Glutamatergic neuron (in vitro differentiated cells): ENCODE results near the gene MAVS. TPM values are rescaled to one million over a fixed set of nuclear protein-coding genes. Genes with fewer than 3 reads are reported as not detected.

Experiments used
- DNase-seq: peaks from one replicate; pipeline ENCODE4 v3.0.0; 2022
- H3K27ac Mint-ChIP-seq: one replicate; pipeline ENCODE4 v1.8.0; 2020; ENCODE audit warnings: mild to moderate bottlenecking, mixed read lengths, inconsistent platforms; ENCODE audit not compliant: unreplicated experiment
- H3K27me3 Mint-ChIP-seq: one replicate; pipeline ENCODE4 v1.8.0; 2020; ENCODE audit warnings: mild to moderate bottlenecking, moderate library complexity, mixed read lengths, inconsistent platforms; ENCODE audit not compliant: unreplicated experiment
- H3K36me3 Mint-ChIP-seq: one replicate; pipeline ENCODE4 v1.8.0; 2020; ENCODE audit warnings: mild to moderate bottlenecking, mixed read lengths, inconsistent platforms; ENCODE audit not compliant: unreplicated experiment
- H3K4me1 Mint-ChIP-seq: one replicate; pipeline ENCODE4 v1.8.0; 2020; ENCODE audit warnings: mild to moderate bottlenecking, low read depth, mixed read lengths, inconsistent platforms; ENCODE audit not compliant: unreplicated experiment
- H3K4me3 Mint-ChIP-seq: one replicate; pipeline ENCODE4 v1.8.0; 2020; ENCODE audit warnings: mild to moderate bottlenecking, mixed read lengths, inconsistent platforms; ENCODE audit not compliant: unreplicated experiment
- H3K9me3 Mint-ChIP-seq: one replicate; pipeline ENCODE4 v1.8.0; 2020; ENCODE audit warnings: mild to moderate bottlenecking, moderate library complexity, mixed read lengths, inconsistent platforms; ENCODE audit not compliant: unreplicated experiment
- long read RNA-seq: library from polyadenylated mRNA; unstranded; transcript quantifications from one replicate; pipeline ENCODE4 v2.0.0, GENCODE V29; 2020; ENCODE audit not compliant: unreplicated experiment
- total RNA-seq: library from RNA; stranded (reverse); fragmentation: NEBNext Ultra II Directional; extraction: Animal tissue kit (Norgen Biotek cat#: 25700); gene quantifications from one replicate; pipeline ENCODE4 v1.2.1, GENCODE V29; 2021; ENCODE audit not compliant: unreplicated experiment
- TF ChIP-seq, protein P1 (sequence below): fragments of 200-600 bp; sonication (generic); IDR thresholded peaks from one replicate; pipeline ENCODE4 v1.5.0; 2021; ENCODE audit not compliant: partially characterized antibody, unreplicated experiment

Gene MAVS
- total RNA-seq = 25.8 TPM
- long read RNA-seq, full-length matches to known transcripts = 1 of 10 reads
- long read RNA-seq, partial matches to known transcripts = 1 of 10 reads
- long read RNA-seq, other reads (novel, unspliced or antisense) = 8 of 10 reads

DNA sequence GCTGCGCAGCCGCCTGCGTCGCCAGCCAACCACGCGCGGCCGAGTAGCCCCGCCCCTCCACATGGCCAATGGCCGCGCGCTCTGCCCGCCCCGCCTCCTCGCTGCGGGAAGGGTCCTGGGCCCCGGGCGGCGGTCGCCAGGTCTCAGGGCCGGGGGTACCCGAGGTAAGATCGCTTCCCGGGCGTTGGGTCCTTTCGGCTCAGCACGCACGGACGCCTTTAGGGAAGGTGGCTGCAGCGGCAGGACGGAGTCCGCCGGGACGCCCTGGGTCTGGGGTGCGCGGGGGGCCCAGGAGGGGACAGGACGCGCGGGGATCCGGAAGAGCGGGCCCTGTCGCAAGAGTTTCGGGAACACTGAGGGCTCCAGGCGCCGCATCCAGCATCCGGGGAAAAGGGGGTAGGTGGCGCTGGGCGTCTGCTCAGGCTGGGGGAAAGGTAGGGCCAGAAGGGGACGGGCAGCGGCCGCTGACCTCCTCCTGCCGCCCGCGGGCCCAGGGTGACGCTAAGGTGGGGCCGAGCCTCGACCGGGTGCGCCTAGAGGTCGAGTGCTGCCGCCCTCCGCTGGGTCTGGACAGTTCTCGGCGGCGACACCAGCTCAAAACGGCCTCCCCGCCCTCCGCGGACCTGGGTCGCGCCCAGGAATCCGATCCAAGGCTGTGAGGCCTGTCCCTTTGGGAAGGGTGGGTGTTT, at the start of gene MAVS:
MAVS (plus strand) TSS at position 95 of the 689 bp plus-strand sequence. CDS start 7,791 bp downstream, outside the sequence.
- H3K9me3 Mint-ChIP-seq = peaks cover 4% of the 10 kb centered on the region
- peak; percentile 92 for DNase-seq
- no peaks in the 10 kb centered on the region for H3K36me3 Mint-ChIP-seq
- peaks cover 2% of the 10 kb centered on the region for H3K27me3 Mint-ChIP-seq
- TF ChIP-seq, protein P1, sequence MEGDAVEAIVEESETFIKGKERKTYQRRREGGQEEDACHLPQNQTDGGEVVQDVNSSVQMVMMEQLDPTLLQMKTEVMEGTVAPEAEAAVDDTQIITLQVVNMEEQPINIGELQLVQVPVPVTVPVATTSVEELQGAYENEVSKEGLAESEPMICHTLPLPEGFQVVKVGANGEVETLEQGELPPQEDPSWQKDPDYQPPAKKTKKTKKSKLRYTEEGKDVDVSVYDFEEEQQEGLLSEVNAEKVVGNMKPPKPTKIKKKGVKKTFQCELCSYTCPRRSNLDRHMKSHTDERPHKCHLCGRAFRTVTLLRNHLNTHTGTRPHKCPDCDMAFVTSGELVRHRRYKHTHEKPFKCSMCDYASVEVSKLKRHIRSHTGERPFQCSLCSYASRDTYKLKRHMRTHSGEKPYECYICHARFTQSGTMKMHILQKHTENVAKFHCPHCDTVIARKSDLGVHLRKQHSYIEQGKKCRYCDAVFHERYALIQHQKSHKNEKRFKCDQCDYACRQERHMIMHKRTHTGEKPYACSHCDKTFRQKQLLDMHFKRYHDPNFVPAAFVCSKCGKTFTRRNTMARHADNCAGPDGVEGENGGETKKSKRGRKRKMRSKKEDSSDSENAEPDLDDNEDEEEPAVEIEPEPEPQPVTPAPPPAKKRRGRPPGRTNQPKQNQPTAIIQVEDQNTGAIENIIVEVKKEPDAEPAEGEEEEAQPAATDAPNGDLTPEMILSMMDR = no peak
- peaks cover 2% of the 10 kb centered on the region for H3K4me1 Mint-ChIP-seq
- H3K4me3 Mint-ChIP-seq = peak within 1 kb of the TSS; percentile 88
- peak within 1 kb of the TSS; percentile 60 for H3K27ac Mint-ChIP-seq

DNA sequence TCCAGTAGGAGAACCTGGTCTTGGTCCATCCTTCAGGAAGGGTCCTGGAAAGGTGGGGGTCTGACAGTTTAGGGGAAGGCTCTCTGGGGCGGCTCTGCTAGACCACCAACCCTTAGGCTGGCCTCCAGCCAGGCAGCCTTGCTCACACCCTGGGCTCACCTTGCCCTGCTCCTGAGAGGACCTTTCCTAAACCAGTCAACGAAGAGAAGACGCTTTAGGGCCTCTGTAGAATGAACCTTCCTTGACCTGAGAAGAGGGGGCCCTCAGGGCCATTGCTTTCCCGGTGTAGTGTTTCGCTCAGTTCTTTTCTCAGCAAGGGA, 49.4 kb upstream of the MAVS start:
- H3K4me1 Mint-ChIP-seq = peaks cover 23% of the 10 kb centered on the region
- H3K36me3 Mint-ChIP-seq = no peaks in the 10 kb centered on the region
- peaks cover 4% of the 10 kb centered on the region for H3K9me3 Mint-ChIP-seq
- peak overlapping the region; percentile 68 for H3K27ac Mint-ChIP-seq
- peak overlapping the region; percentile 86 for H3K4me3 Mint-ChIP-seq
- TF ChIP-seq, protein P1 = no peak
- no peak for DNase-seq
- H3K27me3 Mint-ChIP-seq = peaks cover 10% of the 10 kb centered on the region

DNA sequence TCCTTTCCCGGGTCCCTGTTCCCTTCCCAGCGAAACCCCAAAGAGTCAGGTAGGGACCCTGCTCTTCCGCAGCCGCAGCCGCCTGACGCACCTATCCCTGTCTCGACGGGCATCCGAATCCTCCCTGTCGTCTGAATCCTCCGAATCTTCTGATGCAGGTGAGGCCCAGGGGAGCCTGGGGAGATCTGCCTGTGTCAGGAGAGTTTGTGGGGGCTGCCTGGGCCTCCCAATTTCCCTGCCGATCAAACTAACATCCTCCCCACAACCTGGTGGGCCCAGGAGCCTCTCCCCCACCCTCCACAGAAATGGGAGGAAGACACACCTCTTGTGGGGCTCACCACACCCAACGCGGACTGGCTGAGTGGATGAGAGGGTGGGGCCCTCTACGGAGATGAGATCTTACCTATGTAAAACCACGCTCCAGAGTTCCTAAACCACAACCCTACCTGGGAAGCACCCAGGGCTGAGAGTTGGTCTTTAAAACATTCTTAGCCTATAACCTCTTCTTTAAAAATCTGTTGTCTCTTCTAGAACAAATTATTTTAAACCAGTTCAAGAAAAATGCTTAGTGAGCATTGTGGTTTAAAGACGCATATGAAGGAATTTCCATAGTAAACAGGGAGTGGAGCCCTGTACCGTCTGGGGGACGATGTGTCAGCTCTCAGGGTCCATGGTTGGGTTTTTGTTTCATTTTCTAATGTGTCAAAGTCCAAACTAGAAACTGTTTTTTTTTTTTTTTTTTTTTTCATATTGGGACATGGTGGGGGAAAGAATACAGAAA, 48.9 kb upstream of the MAVS start:
- Mint-ChIP-seq H3K4me3 (peak overlapping the region; percentile 86), H3K4me1 (peaks cover 28% of the 10 kb centered on the region), H3K9me3 (peaks cover 7% of the 10 kb centered on the region), H3K27me3 (peaks cover 13% of the 10 kb centered on the region), H3K27ac (peak overlapping the region; percentile 23), H3K36me3 (peaks cover 5% of the 10 kb centered on the region)
- TF ChIP-seq, protein P1 = no peak
- no peak for DNase-seq

DNA sequence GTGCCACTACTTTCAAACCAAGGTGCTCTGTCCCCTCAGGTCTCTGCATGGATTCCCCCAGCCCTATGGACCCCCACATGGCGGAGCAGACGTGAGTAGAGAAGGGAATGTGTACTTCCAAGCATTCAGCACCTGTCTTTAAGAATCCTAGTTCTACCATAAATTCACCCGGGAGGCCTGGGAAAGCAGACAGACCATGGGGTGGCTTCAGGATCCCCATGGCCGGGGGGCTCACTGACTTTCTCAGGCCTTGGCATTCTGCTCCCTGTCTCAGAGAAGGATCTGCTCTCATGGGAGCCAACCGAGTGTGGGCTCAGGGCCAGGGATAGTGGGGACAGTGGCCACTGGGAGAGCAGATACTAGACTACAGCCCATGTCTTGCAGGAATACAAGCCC, 48.3 kb upstream of the MAVS start:
- peaks cover 34% of the 10 kb centered on the region for H3K4me1 Mint-ChIP-seq
- peak overlapping the region; percentile 86 for H3K4me3 Mint-ChIP-seq
- peaks cover 12% of the 10 kb centered on the region for H3K9me3 Mint-ChIP-seq

More for the DNA sequence above, 48.3 kb upstream of the MAVS start:
- peaks cover 7% of the 10 kb centered on the region for H3K36me3 Mint-ChIP-seq
- TF ChIP-seq, protein P1 = no peak
- H3K27ac Mint-ChIP-seq = no peak overlapping the region
- peaks cover 14% of the 10 kb centered on the region for H3K27me3 Mint-ChIP-seq
- DNase-seq = no peak
